LNCAP (cell line): ENCODE measurements around the gene UCN2.

Experiments
- CTCF ChIP-seq: fragments of 450-650 bp; IDR thresholded peaks from 2 replicates; pipeline ENCODE4 v1.5.1; 2017; ENCODE audit warnings: mild to moderate bottlenecking

Gene UCN2

GRCh38 chr3:48595075-48595525 lies 31.5 kb upstream of the UCN2 start, which contains the start of gene COL7A1:
TSS of gene COL7A1 (minus strand) at chr3:48595329. CDS start at chr3:48595159, 170 bp downstream.
- TF ChIP-seq CTCF = no peak

- TF ChIP-seq CTCF = no peak
Measured at GRCh38 chr3:48594417-48595049, 31.0 kb upstream of the UCN2 start.

- TF ChIP-seq CTCF = no peak
Measured at GRCh38 chr3:48593337-48593736, 29.8 kb upstream of the UCN2 start.

GRCh38 chr3:48592519-48593087 lies 29.0 kb upstream of the UCN2 start:
- TF ChIP-seq CTCF = no peak

GRCh38 chr3:48591886-48592518 lies 28.4 kb upstream of the UCN2 start:
- no peak for TF ChIP-seq CTCF

GRCh38 chr3:48591436-48591835 lies 27.9 kb upstream of the UCN2 start:
- no peak for TF ChIP-seq CTCF

- TF ChIP-seq CTCF = no peak
Measured at GRCh38 chr3:48588230-48588629, 24.6 kb upstream of the UCN2 start.
